A673 (cell line): ENCODE results near the gene FBLN2. TPM values are rescaled to one million over a fixed set of nuclear protein-coding genes. Genes with fewer than 3 reads are reported as not detected.

Experiments
- BruUV-seq: library from RNA; stranded (reverse); fragments of 400-500 nt; replicated peaks from 2 replicates; lab custom pipeline; 2021; lab: Mats Ljungman, UMichigan
- CTCF ChIA-PET: fragments of 300-600 bp; sonication (Branson Sonifier 250); formaldehyde crosslinking; loops from one replicate; lab custom pipeline; 2022; ENCODE audit warnings: antibody characterized with exemption; lab: Charles Lee
- POLR2A ChIA-PET: fragments of 300-600 bp; sonication (Branson Sonifier 250); formaldehyde crosslinking; loops from one replicate; lab custom pipeline; 2022; ENCODE audit warnings: antibody characterized with exemption; ENCODE audit not compliant: low non-redundant PET; lab: Charles Lee
- DNase-seq: peaks from one replicate; pipeline ENCODE4 v3.0.0-alpha.2; 2015; ENCODE audit warnings: low spot score
- H3K27ac ChIP-seq: fragments of 200-600 bp; sonication (generic); 2 replicates; pipeline ENCODE4 v1.5.1; 2016; ENCODE audit warnings: mixed run types, low read depth, mild to moderate bottlenecking, mixed read lengths, antibody characterized with exemption, low read length; ENCODE audit not compliant: poor library complexity, severe bottlenecking
- H3K27me3 ChIP-seq: fragments of 200-600 bp; sonication (generic); replicated peaks from 2 replicates; pipeline ENCODE4 v1.6.1; 2017; ENCODE audit warnings: mixed run types, low read depth, mild to moderate bottlenecking, mixed read lengths, antibody characterized with exemption, low read length; ENCODE audit not compliant: insufficient read depth, poor library complexity
- H3K36me3 ChIP-seq: fragments of 200-600 bp; sonication (generic); 2 replicates; pipeline ENCODE4 v1.6.1; 2016; ENCODE audit warnings: mixed run types, mild to moderate bottlenecking, mixed read lengths, antibody characterized with exemption, low read length; ENCODE audit not compliant: insufficient read depth, poor library complexity, severe bottlenecking
- H3K4me1 ChIP-seq: fragments of 200-600 bp; sonication (generic); 2 replicates; pipeline ENCODE4 v1.6.1; 2017; ENCODE audit warnings: mixed run types, mild to moderate bottlenecking, mixed read lengths, antibody characterized with exemption, low read length; ENCODE audit not compliant: insufficient read depth, poor library complexity, severe bottlenecking
- H3K4me3 ChIP-seq: fragments of 200-600 bp; sonication (generic); 2 replicates; pipeline ENCODE4 v1.5.1; 2016; ENCODE audit warnings: low read depth, mixed run types, mild to moderate bottlenecking, mixed read lengths, low read length; ENCODE audit not compliant: poor library complexity, severe bottlenecking
- H3K9me3 ChIP-seq: fragments of 200-600 bp; sonication (generic); 2 replicates; pipeline ENCODE4 v1.6.1; 2016; ENCODE audit warnings: mixed run types, low read depth, mild to moderate bottlenecking, mixed read lengths, antibody characterized with exemption, low read length; ENCODE audit not compliant: poor library complexity, severe bottlenecking
- EZH2 ChIP-seq: fragments of 200-600 bp; sonication (generic); IDR thresholded peaks from 2 replicates; pipeline ENCODE4 v1.6.1; 2017; ENCODE audit warnings: borderline replicate concordance, low read depth, mild to moderate bottlenecking, mixed read lengths, antibody characterized with exemption, low read length; ENCODE audit not compliant: poor library complexity, severe bottlenecking
- intact Hi-C: fragments of 100-400 bp; cut with micrococcal nuclease; formaldehyde crosslinking; loops from one replicate; pipeline ENCODE4 v1.10.0; 2022; ENCODE audit not compliant: unreplicated experiment
- total RNA-seq: library from RNA; stranded (reverse); gene quantifications from 2 replicates; pipeline ENCODE4 v1.2.3, GENCODE V29; 2021
- TF ChIP-seq, protein P1 (sequence below): fragments of 300-800, 200-600 bp; sonication (generic); conservative IDR thresholded peaks from 2 replicates; pipeline ENCODE4 v1.5.1; 2017; ENCODE audit warnings: low read depth, mild to moderate bottlenecking, antibody characterized with exemption, low read length, moderate library complexity, mixed read lengths

FBLN2 gene
- total RNA-seq, 1 experiment from 2014 or later, result 0.71 TPM

DNA sequence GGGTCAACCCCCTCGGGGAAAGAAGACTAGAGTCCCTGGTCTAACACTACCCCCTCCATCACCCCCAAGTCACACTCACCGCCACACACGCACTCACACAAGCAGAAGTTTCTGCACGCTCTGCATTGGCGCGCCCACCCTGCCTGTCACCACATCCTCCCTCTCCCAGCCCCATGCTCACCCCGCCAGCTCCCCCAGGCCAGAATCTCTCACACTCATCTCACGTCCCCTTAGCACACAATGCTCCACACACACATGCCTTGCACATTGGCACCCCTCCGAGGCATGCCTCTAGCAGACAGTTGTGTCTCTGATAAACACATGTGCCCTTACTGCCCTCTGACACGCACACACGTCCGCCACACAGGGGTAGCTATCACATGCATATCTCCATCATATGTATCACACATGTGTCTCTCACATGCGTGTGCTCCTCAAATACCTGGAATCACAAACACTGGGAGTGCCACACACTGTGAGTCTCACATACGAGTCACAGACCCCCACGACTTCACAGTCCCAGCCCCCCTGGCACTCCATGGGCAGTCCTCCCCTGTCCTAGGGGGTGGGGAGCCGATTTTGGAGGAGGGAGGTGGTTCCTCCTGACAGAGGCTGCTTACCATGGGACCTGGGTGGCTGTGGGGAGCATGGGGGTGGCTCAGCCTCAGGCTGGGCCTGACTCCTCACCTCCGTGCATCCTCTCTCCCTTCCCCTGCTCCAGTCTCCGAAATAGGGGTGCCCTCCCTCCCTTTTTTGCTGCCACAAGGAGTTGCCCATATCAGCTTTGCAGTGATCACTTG is 898 bp downstream of the FBLN2 start:
- H3K27me3 ChIP-seq, result no peaks in the 10 kb centered on the region
- H3K9me3 ChIP-seq, result no peaks in the 10 kb centered on the region
- intact Hi-C loops, result no loop called here
- TF ChIP-seq EZH2, result no peak
- TF ChIP-seq, protein P1, sequence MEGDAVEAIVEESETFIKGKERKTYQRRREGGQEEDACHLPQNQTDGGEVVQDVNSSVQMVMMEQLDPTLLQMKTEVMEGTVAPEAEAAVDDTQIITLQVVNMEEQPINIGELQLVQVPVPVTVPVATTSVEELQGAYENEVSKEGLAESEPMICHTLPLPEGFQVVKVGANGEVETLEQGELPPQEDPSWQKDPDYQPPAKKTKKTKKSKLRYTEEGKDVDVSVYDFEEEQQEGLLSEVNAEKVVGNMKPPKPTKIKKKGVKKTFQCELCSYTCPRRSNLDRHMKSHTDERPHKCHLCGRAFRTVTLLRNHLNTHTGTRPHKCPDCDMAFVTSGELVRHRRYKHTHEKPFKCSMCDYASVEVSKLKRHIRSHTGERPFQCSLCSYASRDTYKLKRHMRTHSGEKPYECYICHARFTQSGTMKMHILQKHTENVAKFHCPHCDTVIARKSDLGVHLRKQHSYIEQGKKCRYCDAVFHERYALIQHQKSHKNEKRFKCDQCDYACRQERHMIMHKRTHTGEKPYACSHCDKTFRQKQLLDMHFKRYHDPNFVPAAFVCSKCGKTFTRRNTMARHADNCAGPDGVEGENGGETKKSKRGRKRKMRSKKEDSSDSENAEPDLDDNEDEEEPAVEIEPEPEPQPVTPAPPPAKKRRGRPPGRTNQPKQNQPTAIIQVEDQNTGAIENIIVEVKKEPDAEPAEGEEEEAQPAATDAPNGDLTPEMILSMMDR, result no peak
- H3K27ac ChIP-seq, result no peak overlapping the region
- ChIA-PET CTCF (no interaction called here), POLR2A (no interaction called here)
- H3K4me3 ChIP-seq, result no peak overlapping the region
- H3K36me3 ChIP-seq, result no peaks in the 10 kb centered on the region
- H3K4me1 ChIP-seq, result no peaks in the 10 kb centered on the region
- no peak for DNase-seq
- BruUV-seq, result no TSS peak

DNA sequence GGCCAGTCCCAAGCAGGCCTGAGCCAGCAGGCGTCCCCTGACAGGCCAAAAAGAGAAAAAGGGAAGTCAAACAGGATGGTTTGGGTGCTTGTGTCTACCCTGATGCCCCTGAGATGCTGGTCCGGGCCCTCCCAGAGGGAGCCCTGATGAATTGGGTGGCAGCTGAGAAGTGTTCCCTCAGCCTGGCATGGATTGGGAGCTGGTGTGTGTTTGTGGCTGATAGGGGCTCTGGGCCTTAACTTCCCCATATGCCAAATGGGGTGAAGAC is 1.4 kb downstream of the FBLN2 start:
- no peaks in the 10 kb centered on the region for H3K9me3 ChIP-seq
- BruUV-seq, result no TSS peak
- ChIA-PET POLR2A (no interaction called here), CTCF (no interaction called here)
- no peaks in the 10 kb centered on the region for H3K36me3 ChIP-seq
- H3K4me3 ChIP-seq, result no peak overlapping the region
- no peak for TF ChIP-seq EZH2
- TF ChIP-seq, protein P1, result no peak
- DNase-seq, result no peak
- intact Hi-C loops, result no loop called here
- no peak overlapping the region for H3K27ac ChIP-seq
- H3K4me1 ChIP-seq, result no peaks in the 10 kb centered on the region
- H3K27me3 ChIP-seq, result no peaks in the 10 kb centered on the region

- no peaks in the 10 kb centered on the region for H3K36me3 ChIP-seq
- no peak overlapping the region for H3K27ac ChIP-seq
- intact Hi-C loops, result no loop called here
- ChIA-PET POLR2A (no interaction called here), CTCF (interaction anchor here (0.7 kb wide), 1 partner anchor 123 kb away, joined by 3 read pairs; no protein-coding TSS in a partner anchor)
- H3K4me3 ChIP-seq, result no peak overlapping the region
- BruUV-seq, result no TSS peak
- no peak for DNase-seq
- TF ChIP-seq, protein P1, result no peak
- TF ChIP-seq EZH2, result no peak
- no peaks in the 10 kb centered on the region for H3K9me3 ChIP-seq
- H3K4me1 ChIP-seq, result no peaks in the 10 kb centered on the region
- H3K27me3 ChIP-seq, result no peaks in the 10 kb centered on the region
Measured at GRCh38 chr3:13550791-13551360, 2.0 kb downstream of the FBLN2 start.
